ENCODE results near the gene TOR1AIP2. TPM values are rescaled to one million over a fixed set of nuclear protein-coding genes. Genes with fewer than 3 reads are reported as not detected.
A peak's percentile ranks its signal among the peaks of the same experiment; 100 is the strongest.

Gene TOR1AIP2
- polyA plus RNA-seq, 1 donor from 2014 or later = 10.8 TPM

DNA sequence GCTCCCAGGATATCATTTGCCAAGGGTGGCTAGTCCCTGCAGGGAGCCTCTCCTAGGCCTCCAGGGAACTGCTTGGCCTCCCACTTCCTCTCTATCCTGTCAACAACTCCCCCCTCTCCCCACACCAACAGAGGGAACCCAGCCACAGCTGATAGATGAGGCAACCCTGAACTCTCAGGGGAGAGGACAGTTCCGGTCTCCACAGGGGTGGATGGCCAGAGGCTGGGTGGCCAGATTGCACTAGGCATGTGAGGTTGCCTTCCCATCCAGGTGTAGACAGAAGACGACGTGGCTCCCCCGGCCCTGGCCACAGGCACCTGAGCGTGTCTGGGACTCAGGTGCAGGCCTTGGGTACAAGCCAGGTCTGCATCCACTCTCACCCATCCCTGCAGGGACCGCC, 53.3 kb downstream of the TOR1AIP2 start:
- no peak overlapping the region for H3K4me3 Mint-ChIP-seq
- no peaks in the 10 kb centered on the region for H3K36me3 Mint-ChIP-seq
- no peaks in the 10 kb centered on the region for H3K4me1 Mint-ChIP-seq
- peaks cover 14% of the 10 kb centered on the region for H3K27me3 Mint-ChIP-seq
- no peak overlapping the region for H3K27ac Mint-ChIP-seq
- peaks cover 0 to 1% (median 0%) of the 10 kb centered on the region in 3 donors for H3K9me3 Mint-ChIP-seq

GRCh38 chr1:179823693-179824092, 53.9 kb downstream of the TOR1AIP2 start:
- Mint-ChIP-seq H3K4me3 (no peak overlapping the region), H3K27me3 (peaks cover 14% of the 10 kb centered on the region), H3K27ac (no peak overlapping the region), H3K36me3 (no peaks in the 10 kb centered on the region), H3K9me3 (peaks cover 0 to 1% (median 0%) of the 10 kb centered on the region in 3 donors), H3K4me1 (no peaks in the 10 kb centered on the region)

- Mint-ChIP-seq H3K36me3 (no peaks in the 10 kb centered on the region), H3K27me3 (peaks cover 16% of the 10 kb centered on the region), H3K4me1 (no peaks in the 10 kb centered on the region), H3K4me3 (no peak overlapping the region), H3K9me3 (peaks cover 0 to 1% (median 0%) of the 10 kb centered on the region in 3 donors), H3K27ac (no peak overlapping the region)
Observed at GRCh38 chr1:179822065-179822464, 55.5 kb downstream of the TOR1AIP2 start.

DNA sequence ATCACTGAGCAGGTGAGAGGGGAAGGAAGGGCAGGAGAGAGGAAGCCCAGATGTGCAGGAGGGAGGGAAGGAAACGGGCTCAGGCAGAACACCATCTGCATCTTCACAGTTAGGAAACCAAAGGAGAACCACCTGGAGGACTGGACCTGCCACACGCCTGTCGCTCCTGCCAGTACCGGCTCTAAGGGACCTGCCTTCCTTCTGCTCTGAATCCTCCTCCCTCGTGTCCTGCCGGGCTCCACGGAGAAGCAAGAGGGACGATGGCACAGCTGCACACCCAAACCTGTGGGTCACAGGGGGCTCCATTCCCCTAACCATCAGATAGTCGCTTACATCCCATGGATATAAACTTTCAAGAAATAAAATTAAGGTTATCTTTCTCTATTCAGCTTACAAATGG, 56.1 kb downstream of the TOR1AIP2 start:
- no peak overlapping the region for H3K4me3 Mint-ChIP-seq
- H3K4me1 Mint-ChIP-seq = no peaks in the 10 kb centered on the region
- no peak overlapping the region for H3K27ac Mint-ChIP-seq
- H3K9me3 Mint-ChIP-seq = peaks cover 0 to 1% (median 0%) of the 10 kb centered on the region in 3 donors
- peaks cover 16% of the 10 kb centered on the region for H3K27me3 Mint-ChIP-seq
- H3K36me3 Mint-ChIP-seq = no peaks in the 10 kb centered on the region

GRCh38 chr1:179820226-179820970, 57.2 kb downstream of the TOR1AIP2 start:
- Mint-ChIP-seq H3K4me3 (no peak overlapping the region), H3K9me3 (peaks cover 0 to 1% (median 0%) of the 10 kb centered on the region in 3 donors), H3K27me3 (peaks cover 11% of the 10 kb centered on the region), H3K36me3 (no peaks in the 10 kb centered on the region), H3K27ac (no peak overlapping the region), H3K4me1 (peaks cover 0 to 4% (median 0%) of the 10 kb centered on the region in 3 donors)

- Mint-ChIP-seq H3K36me3 (no peaks in the 10 kb centered on the region), H3K4me1 (peaks cover 0 to 11% (median 8%) of the 10 kb centered on the region in 3 donors), H3K4me3 (no peak overlapping the region), H3K27ac (peak overlapping the region in 1 of 3 donors; percentile 35), H3K27me3 (peaks cover 11% of the 10 kb centered on the region), H3K9me3 (no peaks in the 10 kb centered on the region)
Observed at GRCh38 chr1:179818743-179819173, 58.8 kb downstream of the TOR1AIP2 start.

DNA sequence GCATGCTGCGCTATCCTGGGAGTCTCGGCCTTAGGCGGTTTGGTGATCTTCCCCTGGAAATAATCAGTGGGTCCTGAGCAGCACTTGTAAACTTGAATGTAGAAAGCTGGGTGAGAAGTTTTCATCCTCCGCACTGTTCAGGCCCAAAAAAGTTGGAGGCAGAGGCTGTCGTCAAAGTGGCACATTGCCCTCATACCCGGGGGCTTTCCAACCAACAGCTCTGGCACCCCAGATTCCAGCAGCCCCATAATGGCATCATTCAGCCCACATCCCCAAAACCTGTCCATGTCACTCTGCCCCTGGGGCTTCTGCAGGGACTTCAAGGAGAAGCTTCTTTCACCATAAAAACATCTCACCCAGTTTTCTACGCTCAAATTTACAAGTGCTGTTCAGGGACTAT, 59.3 kb downstream of the TOR1AIP2 start:
- Mint-ChIP-seq H3K27ac (no peak overlapping the region), H3K4me1 (peaks cover 0 to 11% (median 8%) of the 10 kb centered on the region in 3 donors), H3K9me3 (no peaks in the 10 kb centered on the region), H3K27me3 (peaks cover 9% of the 10 kb centered on the region), H3K36me3 (no peaks in the 10 kb centered on the region), H3K4me3 (peak overlapping the region in 1 of 4 donors; percentile 16)

GRCh38 chr1:179817789-179818188, 59.8 kb downstream of the TOR1AIP2 start:
- Mint-ChIP-seq H3K4me3 (peak overlapping the region in 1 of 4 donors; percentile 16), H3K27me3 (peaks cover 9% of the 10 kb centered on the region), H3K9me3 (no peaks in the 10 kb centered on the region), H3K4me1 (peaks cover 0 to 11% (median 8%) of the 10 kb centered on the region in 3 donors), H3K27ac (no peak overlapping the region), H3K36me3 (no peaks in the 10 kb centered on the region)

DNA sequence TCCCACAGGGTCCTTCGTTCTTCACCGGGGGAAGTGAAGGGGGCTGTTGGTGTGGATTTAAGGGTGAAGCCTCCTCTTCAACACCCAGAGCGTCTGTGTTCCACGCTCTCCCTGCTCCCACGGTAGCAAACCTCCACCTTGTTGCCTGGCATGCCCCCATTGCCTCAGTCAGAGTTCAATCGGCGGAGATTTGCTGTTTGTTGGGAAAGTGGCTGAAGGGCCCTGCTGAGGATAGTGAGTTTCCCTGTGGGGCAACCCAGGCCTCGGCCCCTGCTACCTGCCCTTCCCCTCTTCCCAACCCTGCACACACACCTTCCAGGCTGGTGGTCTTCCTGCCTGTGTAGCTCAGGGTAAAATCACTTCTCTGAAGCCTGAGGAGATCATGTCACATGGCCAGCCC, 60.5 kb downstream of the TOR1AIP2 start:
- Mint-ChIP-seq H3K4me3 (peak overlapping the region in 3 of 4 donors; percentile 45 to 75 (median 52)), H3K9me3 (no peaks in the 10 kb centered on the region), H3K36me3 (no peaks in the 10 kb centered on the region), H3K27me3 (peaks cover 11% of the 10 kb centered on the region), H3K27ac (no peak overlapping the region), H3K4me1 (peaks cover 0 to 11% (median 8%) of the 10 kb centered on the region in 3 donors)

- H3K27ac Mint-ChIP-seq = peak overlapping the region in 1 of 3 donors; percentile 76
- H3K36me3 Mint-ChIP-seq = no peaks in the 10 kb centered on the region
- H3K9me3 Mint-ChIP-seq = no peaks in the 10 kb centered on the region
- H3K4me3 Mint-ChIP-seq = peak overlapping the region; percentile 6 to 98 (median 93)
- peaks cover 13% of the 10 kb centered on the region for H3K27me3 Mint-ChIP-seq
- H3K4me1 Mint-ChIP-seq = peaks cover 0 to 11% (median 8%) of the 10 kb centered on the region in 3 donors
Observed at GRCh38 chr1:179816196-179816960, 61.2 kb downstream of the TOR1AIP2 start.

DNA sequence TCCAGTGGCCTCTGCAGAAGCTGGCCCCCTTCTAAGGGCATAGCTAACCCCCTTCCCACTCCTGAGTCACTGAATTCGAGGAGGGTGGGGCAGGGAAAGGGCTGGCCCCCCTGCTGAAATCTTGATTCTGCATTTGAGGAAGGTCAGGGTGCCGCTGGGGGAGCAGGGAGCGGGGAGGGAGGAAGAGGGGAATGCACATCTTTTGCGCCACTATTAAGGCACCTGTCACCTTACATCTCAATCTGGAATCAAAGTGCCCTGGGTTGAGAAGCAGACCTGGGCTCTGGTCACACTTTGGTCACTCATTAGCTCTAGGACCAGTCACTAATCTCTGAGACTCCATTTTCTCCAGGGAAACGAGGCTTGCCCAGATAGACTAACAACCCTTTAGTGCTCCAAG, 62.0 kb downstream of the TOR1AIP2 start:
- H3K27ac Mint-ChIP-seq = peak overlapping the region in 2 of 3 donors; percentile 1 to 66
- no peaks in the 10 kb centered on the region for H3K9me3 Mint-ChIP-seq
- H3K4me1 Mint-ChIP-seq = peaks cover 0 to 11% (median 8%) of the 10 kb centered on the region in 3 donors
- H3K4me3 Mint-ChIP-seq = peak overlapping the region; percentile 90 to 98 (median 93)
- H3K36me3 Mint-ChIP-seq = no peaks in the 10 kb centered on the region
- H3K27me3 Mint-ChIP-seq = peaks cover 12% of the 10 kb centered on the region

DNA sequence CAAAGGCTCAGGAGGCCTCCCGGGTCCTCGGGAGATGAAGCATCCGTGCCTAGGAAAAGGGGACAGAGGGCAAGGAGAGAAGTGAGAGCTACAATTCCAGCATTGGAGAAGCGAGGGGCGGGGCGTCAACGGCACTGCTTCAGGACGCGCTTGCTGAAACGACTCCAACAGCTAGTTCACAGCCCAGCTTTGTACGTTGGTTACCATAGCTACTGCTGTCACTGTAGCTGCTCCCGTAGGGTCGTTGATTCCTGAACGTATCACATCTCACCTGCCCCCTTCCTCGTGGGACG, 63.1 kb downstream of the TOR1AIP2 start:
- H3K27me3 Mint-ChIP-seq = peaks cover 17% of the 10 kb centered on the region

GRCh38 chr1:179813626-179814545, 63.7 kb downstream of the TOR1AIP2 start:
- no peaks in the 10 kb centered on the region for H3K9me3 Mint-ChIP-seq
- no peak overlapping the region for H3K27ac Mint-ChIP-seq
- H3K4me3 Mint-ChIP-seq = peak overlapping the region; percentile 90 to 98 (median 93)
- peaks cover 4 to 15% (median 8%) of the 10 kb centered on the region in 3 donors for H3K4me1 Mint-ChIP-seq
- H3K27me3 Mint-ChIP-seq = peaks cover 17% of the 10 kb centered on the region
- H3K36me3 Mint-ChIP-seq = no peaks in the 10 kb centered on the region

More for the DNA sequence above, 63.1 kb downstream of the TOR1AIP2 start:
- H3K36me3 Mint-ChIP-seq = no peaks in the 10 kb centered on the region
- peaks cover 4 to 15% (median 8%) of the 10 kb centered on the region in 3 donors for H3K4me1 Mint-ChIP-seq
- peak overlapping the region; percentile 1 to 66 (median 65) for H3K27ac Mint-ChIP-seq
- no peaks in the 10 kb centered on the region for H3K9me3 Mint-ChIP-seq
- H3K4me3 Mint-ChIP-seq = peak overlapping the region; percentile 90 to 98 (median 93)

DNA sequence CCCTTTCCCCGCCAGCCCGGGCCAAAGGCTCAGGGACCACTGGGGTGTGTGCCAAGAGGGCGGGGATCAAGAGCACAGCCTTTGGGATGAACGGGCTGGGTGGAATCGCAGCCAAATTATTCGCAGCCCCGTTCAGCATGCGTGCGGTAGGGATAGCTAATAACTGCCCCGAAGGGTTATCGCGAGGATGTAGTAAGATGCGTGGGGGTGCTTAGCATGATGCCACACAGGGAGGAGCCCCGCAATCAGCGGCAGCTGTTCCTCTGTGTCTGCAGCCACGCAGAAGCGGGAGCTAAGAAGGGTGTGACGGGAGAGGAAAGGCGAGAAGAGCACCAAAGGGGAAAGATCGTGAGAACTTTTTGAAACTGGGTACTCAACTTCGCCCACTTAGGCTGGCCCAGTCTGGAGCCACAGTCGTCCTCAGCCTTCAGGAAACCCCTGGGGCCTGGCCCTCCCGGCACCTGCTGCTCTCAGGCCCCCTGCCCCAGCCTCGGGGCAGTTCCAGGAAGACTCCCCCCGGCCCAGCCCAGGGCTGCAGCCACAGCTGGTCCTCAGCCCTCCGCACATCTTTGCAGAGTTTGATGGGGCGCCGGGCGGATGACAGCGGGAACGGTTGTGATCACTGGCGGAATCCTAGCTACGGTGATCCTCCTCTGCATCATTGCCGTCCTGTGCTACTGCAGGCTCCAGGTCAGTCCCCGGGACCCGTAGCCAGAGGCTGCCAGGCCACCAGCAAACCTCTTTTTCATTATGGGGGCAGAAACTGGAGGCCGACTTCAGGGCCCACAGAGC, 64.9 kb downstream of the TOR1AIP2 start:
- peak overlapping the region in 3 of 4 donors; percentile 11 to 82 (median 66) for H3K4me3 Mint-ChIP-seq
- H3K27me3 Mint-ChIP-seq = peaks cover 12% of the 10 kb centered on the region
- peaks cover 4 to 15% (median 8%) of the 10 kb centered on the region in 3 donors for H3K4me1 Mint-ChIP-seq
- no peak overlapping the region for H3K27ac Mint-ChIP-seq
- H3K36me3 Mint-ChIP-seq = no peaks in the 10 kb centered on the region
- no peaks in the 10 kb centered on the region for H3K9me3 Mint-ChIP-seq

All from IgD-negative memory B cell (primary cell).